Measurements from ENCODE around the gene NUDT6.
"Not testable (repeated sequence)": the region's sequence is repeated elsewhere in the genome, so short reads cannot be mapped to it uniquely, and the experiment has no call there.

Gene NUDT6

GRCh38 chr4:122921971-122922876 lies at the start of gene NUDT6:
TSS of gene NUDT6 (minus strand) at chr4:122922597. CDS start at chr4:122922572, 25 bp downstream.
- DNase-seq: no peak

- DNase-seq: no peak
Measured at GRCh38 chr4:122968227-122968812, 45.9 kb upstream of the NUDT6 start.

GRCh38 chr4:122967231-122967630 lies 44.8 kb upstream of the NUDT6 start:
- DNase-seq: no peak

- DNase-seq: no peak
Measured at GRCh38 chr4:122966201-122966600, 43.8 kb upstream of the NUDT6 start.

GRCh38 chr4:122963216-122963615 lies 40.8 kb upstream of the NUDT6 start:
- DNase-seq: no peak

GRCh38 chr4:122960611-122961000 lies 38.2 kb upstream of the NUDT6 start:
- DNase-seq: no peak

- DNase-seq: no peak
Measured at GRCh38 chr4:122959981-122960610, 37.7 kb upstream of the NUDT6 start.

- no peak for DNase-seq
Measured at GRCh38 chr4:122959441-122959840, 37.0 kb upstream of the NUDT6 start.

GRCh38 chr4:122958505-122958904 lies 36.1 kb upstream of the NUDT6 start:
- DNase-seq: no peak

GRCh38 chr4:122953924-122954323 lies 31.5 kb upstream of the NUDT6 start:
- no peak for DNase-seq

- DNase-seq: no peak
Measured at GRCh38 chr4:122952028-122952427, 29.6 kb upstream of the NUDT6 start.

GRCh38 chr4:122948671-122949070 lies 26.3 kb upstream of the NUDT6 start:
- DNase-seq: no peak

GRCh38 chr4:122946142-122946541 lies 23.7 kb upstream of the NUDT6 start:
- DNase-seq: no peak

GRCh38 chr4:122945136-122945535 lies 22.7 kb upstream of the NUDT6 start:
- DNase-seq: not testable (repeated sequence)

- DNase-seq: no peak
Measured at GRCh38 chr4:122932763-122933162, 10.4 kb upstream of the NUDT6 start.

GRCh38 chr4:122930862-122931261 lies 8.5 kb upstream of the NUDT6 start:
- DNase-seq: no peak

- DNase-seq: no peak
Measured at GRCh38 chr4:122928930-122929329, 6.5 kb upstream of the NUDT6 start.

GRCh38 chr4:122922877-122923511 lies 597 bp upstream of the NUDT6 start:
- DNase-seq: peak; percentile 18

- no peak for DNase-seq
Measured at GRCh38 chr4:122921300-122921699, 1.1 kb downstream of the NUDT6 start.

- no peak for DNase-seq
Measured at GRCh38 chr4:122920473-122920872, 1.9 kb downstream of the NUDT6 start.

- DNase-seq: no peak
Measured at GRCh38 chr4:122917731-122918130, 4.7 kb downstream of the NUDT6 start.

GRCh38 chr4:122914938-122915337 lies 7.5 kb downstream of the NUDT6 start:
- DNase-seq: no peak

GRCh38 chr4:122914292-122914904 lies 8.0 kb downstream of the NUDT6 start:
- no peak for DNase-seq

All from cortex of kidney (tissue), 1 donor.